ENCODE data around the gene CSF3R. TPM values are rescaled to one million over a fixed set of nuclear protein-coding genes. Genes with fewer than 3 reads are reported as not detected.
A peak's percentile ranks its signal among the peaks of the same experiment; 100 is the strongest.

Gene CSF3R
- total and polyA plus RNA-seq, 9 of the 15 experiments (the other 6 are each of a cell fraction or from before 2014, with no cell fraction given): 0.21 to 0.86 (median 0.40) TPM; not detected in 1

DNA sequence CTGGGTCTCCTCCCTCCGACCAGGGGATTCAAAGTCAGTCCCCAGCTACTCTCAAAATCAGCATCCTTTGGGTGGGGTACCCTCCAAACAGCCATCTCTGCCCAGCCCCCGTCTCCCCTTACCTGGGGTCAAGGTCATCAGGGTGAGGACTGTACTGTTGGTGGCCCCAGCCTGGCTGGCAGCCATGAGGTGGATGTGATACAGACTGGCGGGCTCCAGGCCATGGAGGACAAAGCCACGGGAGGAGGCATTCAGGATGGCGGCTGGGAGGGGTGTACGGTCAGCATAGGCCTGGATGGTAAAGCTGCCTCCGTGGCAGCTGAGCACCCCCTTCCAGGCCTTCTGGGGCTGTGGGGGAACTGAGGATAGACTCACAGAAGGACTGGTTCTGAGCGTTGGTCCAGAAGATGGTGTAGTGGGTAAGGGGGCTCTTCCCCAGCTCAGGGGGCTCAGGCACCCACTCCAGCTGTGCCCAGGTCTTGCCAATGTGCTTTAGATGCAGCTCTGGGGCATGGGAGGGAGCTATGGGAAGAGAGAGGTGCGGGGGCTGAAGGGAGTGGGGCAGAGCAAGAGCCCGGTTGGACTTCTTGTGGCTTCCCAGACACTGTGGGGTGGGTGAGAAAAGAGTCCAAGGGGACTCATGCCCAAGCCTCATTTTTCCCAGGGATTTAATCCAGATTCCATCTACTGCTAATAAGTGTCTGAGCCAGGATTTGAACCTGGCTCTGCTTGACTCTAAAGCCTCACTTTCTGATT, 14.8 kb downstream of the CSF3R start:
- Histone ChIP-seq H3K27me3 (ENCODE audit: control insufficient read depth in 2 of 2, insufficient read depth in 2 of 2, low read length in 2 of 2) (no peaks in the 10 kb centered on the region), H3K4me2 (ENCODE audit: insufficient read depth, low read length) (no peak overlapping the region), H3K9me1 (ENCODE audit: control insufficient read depth, insufficient read depth, low read length) (no peaks in the 10 kb centered on the region), H2AFZ (ENCODE audit: low read depth, low read length) (no peak overlapping the region), H3K9ac (ENCODE audit: insufficient read depth in 1 of 2, low read depth in 2 of 2, low read length in 2 of 2) (peak overlapping the region in 1 of 2 experiments; percentile 31; a peak in 1 of 4 replicates), H4K20me1 (replicated peaks; ENCODE audit: control insufficient read depth, insufficient read depth, low read length) (no peaks in the 10 kb centered on the region), H3K36me3 (ENCODE audit: control insufficient read depth, insufficient read depth, low read length) (peaks cover 2% of the 10 kb centered on the region; the same call in 1 of the 3 replicates), H3K9me3 (replicated peaks; ENCODE audit: control insufficient read depth, insufficient read depth, low read depth, low read length) (no peaks in the 10 kb centered on the region), H3K27ac (ENCODE audit: extremely low read depth, low read depth, low read length) (no peak overlapping the region), H3K4me1 (replicated peaks in 1 of 2; ENCODE audit: control insufficient read depth in 2 of 2, insufficient read depth in 2 of 2, low read length in 2 of 2) (peaks cover 13 to 38% of the 10 kb centered on the region in 2 experiments), H3K79me2 (ENCODE audit: control insufficient read depth, insufficient read depth, low read length) (peaks cover 18% of the 10 kb centered on the region), H3K4me3 (no peak overlapping the region)
- in situ Hi-C loops (cut with MboI): no loop called here
- BruUV-seq (replicated peaks): no TSS peak
- intact Hi-C loops (cut with micrococcal nuclease): no loop called here
- FAIRE-seq (no peak), DNase-seq (ENCODE audit: extremely low read depth in 1 of 4, low spot score in 3 of 4) (no peak), ATAC-seq (no peak)
- ChIA-PET CTCF (ENCODE audit: low intra/inter-chr PET ratio) (no interaction called here), POLR2A (interaction anchor here (0.6 to 1.0 kb wide), 4 partner anchors 11 to 315 kb away, joined by 3 to 4 read pairs (median 3); no protein-coding TSS in a partner anchor)
- WGBS (ENCODE audit: insufficient coverage, low coverage, missing lambda C conversion rate): 75% methylated on average over 10 of the region's 10 CpGs
- no peak for TF ChIP-seq XRCC5 (IDR thresholded peaks at IDR 0.05; ENCODE audit: low read depth, low read length)
- TF ChIP-seq ESRRA (IDR thresholded peaks at IDR 0.05; ENCODE audit: borderline replicate concordance, low read depth): peak; percentile 36; the same call in 1 of the 2 replicates
- TF ChIP-seq TGIF2 (CRISPR knock-in tag; IDR thresholded peaks at IDR 0.05): no peak

DNA sequence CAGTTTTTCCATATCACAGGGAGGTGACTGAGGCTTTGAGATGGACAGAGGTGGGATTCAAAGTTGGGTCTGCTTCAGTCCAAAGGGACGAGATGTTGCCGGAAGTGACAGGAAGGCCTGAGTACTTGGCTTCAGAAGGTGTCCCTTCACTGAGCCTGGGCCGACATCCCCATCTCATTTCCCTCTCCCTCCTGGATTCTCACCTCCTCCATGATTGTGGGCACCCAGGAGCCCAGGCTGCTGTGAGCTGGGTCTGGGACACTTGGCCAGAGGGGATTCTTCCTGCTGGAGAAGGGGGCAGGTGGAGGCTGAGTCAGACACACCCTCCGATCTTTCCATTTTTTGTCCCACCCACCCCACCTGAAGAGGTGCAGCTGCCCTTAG, 15.7 kb downstream of the CSF3R start:
- Histone ChIP-seq H3K9me1 (ENCODE audit: control insufficient read depth, insufficient read depth, low read length) (peaks cover 2% of the 10 kb centered on the region), H3K4me3 (no peak overlapping the region), H3K79me2 (ENCODE audit: control insufficient read depth, insufficient read depth, low read length) (peaks cover 26% of the 10 kb centered on the region), H3K4me2 (ENCODE audit: insufficient read depth, low read length) (no peak overlapping the region), H2AFZ (ENCODE audit: low read depth, low read length) (no peak overlapping the region), H3K9ac (ENCODE audit: insufficient read depth in 1 of 2, low read depth in 2 of 2, low read length in 2 of 2) (peak overlapping the region in 1 of 2 experiments; percentile 12; a peak in 2 of 4 replicates), H4K20me1 (replicated peaks; ENCODE audit: control insufficient read depth, insufficient read depth, low read length) (no peaks in the 10 kb centered on the region), H3K4me1 (replicated peaks in 1 of 2; ENCODE audit: control insufficient read depth in 2 of 2, insufficient read depth in 2 of 2, low read length in 2 of 2) (peaks cover 13 to 32% of the 10 kb centered on the region in 2 experiments), H3K36me3 (ENCODE audit: control insufficient read depth, insufficient read depth, low read length) (peaks cover 8% of the 10 kb centered on the region), H3K27ac (ENCODE audit: extremely low read depth, low read depth, low read length) (no peak overlapping the region), H3K27me3 (ENCODE audit: control insufficient read depth in 2 of 2, insufficient read depth in 2 of 2, low read length in 2 of 2) (no peaks in the 10 kb centered on the region), H3K9me3 (replicated peaks; ENCODE audit: control insufficient read depth, insufficient read depth, low read depth, low read length) (no peaks in the 10 kb centered on the region)
- 75% methylated on average over 4 of the region's 4 CpGs for WGBS (ENCODE audit: insufficient coverage, low coverage, missing lambda C conversion rate)
- no TSS peak for BruUV-seq (replicated peaks)
- POLR2A ChIA-PET: interaction anchor here (0.6 to 1.0 kb wide), 3 partner anchors 10 to 314 kb away, joined by 3 to 4 read pairs (median 3); no protein-coding TSS in a partner anchor
- FAIRE-seq (no peak), DNase-seq (ENCODE audit: extremely low read depth in 1 of 4, low spot score in 3 of 4) (no peak), ATAC-seq (no peak)
- intact Hi-C loops (cut with micrococcal nuclease) (no loop called here), in situ Hi-C loops (cut with MboI) (no loop called here)
- CTCF ChIA-PET (ENCODE audit: low intra/inter-chr PET ratio): no interaction called here
- TF ChIP-seq, protein P1, sequence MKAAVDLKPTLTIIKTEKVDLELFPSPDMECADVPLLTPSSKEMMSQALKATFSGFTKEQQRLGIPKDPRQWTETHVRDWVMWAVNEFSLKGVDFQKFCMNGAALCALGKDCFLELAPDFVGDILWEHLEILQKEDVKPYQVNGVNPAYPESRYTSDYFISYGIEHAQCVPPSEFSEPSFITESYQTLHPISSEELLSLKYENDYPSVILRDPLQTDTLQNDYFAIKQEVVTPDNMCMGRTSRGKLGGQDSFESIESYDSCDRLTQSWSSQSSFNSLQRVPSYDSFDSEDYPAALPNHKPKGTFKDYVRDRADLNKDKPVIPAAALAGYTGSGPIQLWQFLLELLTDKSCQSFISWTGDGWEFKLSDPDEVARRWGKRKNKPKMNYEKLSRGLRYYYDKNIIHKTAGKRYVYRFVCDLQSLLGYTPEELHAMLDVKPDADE (conservative IDR thresholded peaks at IDR 0.05; ENCODE audit: control insufficient read depth, low read depth, low read length): no peak
- TF ChIP-seq CCAR2 (IDR thresholded peaks at IDR 0.05; ENCODE audit: low read depth, low read length) (no peak), NR2C1 (IDR thresholded peaks at IDR 0.05) (no peak), NR2C1 (tag; IDR thresholded peaks at IDR 0.05) (no peak), TARDBP (IDR thresholded peaks at IDR 0.05) (no peak), ZNF764 (CRISPR knock-in tag; IDR thresholded peaks at IDR 0.05; ENCODE audit: low read depth) (no peak), ZNF347 (CRISPR knock-in tag; IDR thresholded peaks at IDR 0.05; ENCODE audit: low read depth) (no peak), PHF8 (IDR thresholded peaks at IDR 0.05; ENCODE audit: borderline replicate concordance, low read length) (no peak), TBL1XR1 (IDR thresholded peaks at IDR 0.05; ENCODE audit: low read length in 2 of 2) (no peak)
- TF ChIP-seq, protein P2, sequence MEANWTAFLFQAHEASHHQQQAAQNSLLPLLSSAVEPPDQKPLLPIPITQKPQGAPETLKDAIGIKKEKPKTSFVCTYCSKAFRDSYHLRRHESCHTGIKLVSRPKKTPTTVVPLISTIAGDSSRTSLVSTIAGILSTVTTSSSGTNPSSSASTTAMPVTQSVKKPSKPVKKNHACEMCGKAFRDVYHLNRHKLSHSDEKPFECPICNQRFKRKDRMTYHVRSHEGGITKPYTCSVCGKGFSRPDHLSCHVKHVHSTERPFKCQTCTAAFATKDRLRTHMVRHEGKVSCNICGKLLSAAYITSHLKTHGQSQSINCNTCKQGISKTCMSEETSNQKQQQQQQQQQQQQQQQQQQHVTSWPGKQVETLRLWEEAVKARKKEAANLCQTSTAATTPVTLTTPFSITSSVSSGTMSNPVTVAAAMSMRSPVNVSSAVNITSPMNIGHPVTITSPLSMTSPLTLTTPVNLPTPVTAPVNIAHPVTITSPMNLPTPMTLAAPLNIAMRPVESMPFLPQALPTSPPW (CRISPR knock-in tag; IDR thresholded peaks at IDR 0.05): no peak

Measured in K562 (cell line).